Heart right ventricle (tissue), 16 donors: Measurements from ENCODE around the gene PLEKHS1. TPM values are rescaled to one million over a fixed set of nuclear protein-coding genes. Genes with fewer than 3 reads are reported as not detected.

ENCODE experiments used
- ATAC-seq, 8 donors: fragments of 200-7000 bp; cut with Tn5 transposase; one replicate each; pipeline ENCODE4 v1.9.1; 2020; ENCODE audit warnings: mild to moderate bottlenecking in 8 of 8, moderate library complexity in 8 of 8, moderate number of reproducible peaks in 1 of 8
- DNase-seq, 2 donors: peaks; one replicate each; pipeline ENCODE4 v3.0.0-alpha.2; 2020
- H3K27ac ChIP-seq, 10 donors: fragments of 200-600 bp; sonication (generic) in 2 of 10; one replicate each; pipeline versions ENCODE4 v1.5.0 to v1.8.0; 2020 to 2022; ENCODE audit warnings: mild to moderate bottlenecking in 3 of 10
- H3K27me3 ChIP-seq, 7 donors: fragments of 200-600 bp; one replicate each; pipeline ENCODE4 v1.8.0; 2021 to 2022; ENCODE audit warnings: mild to moderate bottlenecking in 2 of 7
- H3K36me3 ChIP-seq, 9 donors: fragments of 200-600 bp; sonication (generic) in 1 of 9; one replicate each; pipeline versions ENCODE4 v1.5.0 to v1.8.0; 2020 to 2022; ENCODE audit warnings: mild to moderate bottlenecking in 2 of 9
- H3K4me1 ChIP-seq, 9 donors: fragments of 200-600 bp; sonication (generic) in 1 of 9; one replicate each; pipeline versions ENCODE4 v1.5.0 to v1.8.0; 2020 to 2022; ENCODE audit warnings: mild to moderate bottlenecking in 4 of 9
- H3K4me3 ChIP-seq, 10 donors: fragments of 200-600 bp; sonication (generic) in 2 of 10; one replicate each; pipeline versions ENCODE4 v1.5.0 to v1.8.0; 2020 to 2022; ENCODE audit warnings: mild to moderate bottlenecking in 7 of 10, moderate library complexity in 2 of 10
- H3K9me3 ChIP-seq, 11 donors: fragments of 200-600 bp in 10 of 11; sonication (generic) in 2 of 11; one replicate each; pipeline versions ENCODE4 v1.5.0 to v1.8.0; 2013 to 2022; ENCODE audit warnings: mild to moderate bottlenecking in 2 of 11, control low read depth in 1 of 11, moderate library complexity in 1 of 11
- CTCF ChIP-seq, 9 donors: fragments of 200-600 bp; sonication (generic) in 2 of 9; IDR thresholded peaks; one replicate each; pipeline versions ENCODE4 v1.5.0 to v1.8.0; 2021 to 2022; ENCODE audit warnings: antibody characterized with exemption in 9 of 9, mild to moderate bottlenecking in 5 of 9, moderate library complexity in 1 of 9
- WGBS, 2 donors: extraction: QIAGEN DNeasy Blood & Tissue Kit; methylation state at CpG; one replicate each; pipeline ENCODE4 v1.1.7; 2013; ENCODE audit warnings: inconsistent platforms in 1 of 2; 5-methylcytosine and 5-hydroxymethylcytosine counted together
- intact Hi-C, 10 donors: fragments of 100-400 bp; cut with DNase I; formaldehyde crosslinking; loops; one replicate each; pipeline versions ENCODE4 v1.11.1 to v1.14.2; 2022
- polyA plus RNA-seq, 2 donors: library from polyadenylated mRNA; stranded (reverse); fragments of 200-250 nt; gene quantifications; one replicate each; pipeline ENCODE4 v1.2.3, GENCODE V29; 2013
- total RNA-seq, 10 donors: library from RNA; stranded (reverse); fragmentation: NEBNext Ultra II Directional in 3 of 10; extraction: Animal tissue kit (Norgen Biotek cat#: 25700) in 3 of 10; gene quantifications; one replicate each; pipeline versions ENCODE4 v1.2.1 to v1.2.4, GENCODE V29; 2021 to 2023
- donor health status: Arrhythmogenic right ventricular cardiomyopathy.
- donor health status: ischemic (EF 13 %, LVEDD 7.1; RV severe dilation, severe dysfunction).
- donor health status: healthy with polysubstance abuse.
- donor health status: DM: no; HTN: yes; CAD: no.
- donor health status: DM: no; HTN: no; CAD: no.
- donor health status: ischemic (EF 25% LVEDD 6.9; RV normal size, moderate dysfunction).
- donor health status: ischemic (EF 25% LVEDD 5.7; RV mildly dilated, moderate dysfunction).
- donor health status: healthy.
- donor health status: DM: yes; HTN: yes; CAD: no.
- donor health status: Ischemic cardiomyopathy.
- donor health status: ischemic (EF 35%, LVEDD 5.7; RV mildly dilated, moderate dysfunction).
- donor health status: nonischemic (EF 11% LVEDD 7.7; RV severe dilation, severe dysfunction).
- donor health status: DM: yes; HTN: yes; CAD: no.
- donor health status: PGD.
- donor health status: ischemic (EF 29% LVEDD 5.4; RV normal size, mild dysfunction).
- donor health status: nonischemic (EF 23%, LVEDD 6.1; RV moderate dilation, normal function).

PLEKHS1 gene
- total and polyA plus RNA-seq, 12 donors: 0.01 TPM; not detected in 11

DNA sequence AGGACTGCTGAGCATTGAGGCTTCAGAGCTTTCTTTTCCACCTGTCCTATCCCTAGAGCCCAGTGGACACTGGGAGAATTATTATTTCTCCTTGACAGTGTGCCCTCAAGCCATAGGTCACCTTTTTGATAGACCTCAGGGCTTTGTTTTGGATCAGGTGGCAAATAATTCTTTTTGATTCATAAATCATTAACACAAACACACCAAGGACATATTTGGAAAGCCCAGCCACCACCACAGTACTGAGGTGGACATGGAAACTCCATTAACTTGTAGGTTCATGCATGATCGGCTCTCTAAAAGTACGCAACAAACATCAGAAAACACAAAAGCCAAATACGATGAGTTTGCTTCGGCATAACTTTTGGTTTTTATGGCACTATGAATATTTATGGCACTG, 17.8 kb upstream of the PLEKHS1 start:
- DNase-seq (no peak), ATAC-seq (no peak)
- WGBS, 2 donors: 96 to 97% methylated on average over 4 of the region's 4 CpGs
- Histone ChIP-seq H3K27me3 (peaks cover 0 to 10% (median 0%) of the 10 kb centered on the region in 7 donors), H3K36me3 (peaks cover 0 to 41% (median 12%) of the 10 kb centered on the region in 9 donors), H3K27ac (no peak overlapping the region), H3K4me3 (no peak overlapping the region), H3K9me3 (peaks cover 0 to 6% (median 0%) of the 10 kb centered on the region in 11 donors), H3K4me1 (no peaks in the 10 kb centered on the region)
- intact Hi-C loops: no loop called here
- no peak for TF ChIP-seq CTCF (IDR thresholded peaks at IDR 0.05)

DNA sequence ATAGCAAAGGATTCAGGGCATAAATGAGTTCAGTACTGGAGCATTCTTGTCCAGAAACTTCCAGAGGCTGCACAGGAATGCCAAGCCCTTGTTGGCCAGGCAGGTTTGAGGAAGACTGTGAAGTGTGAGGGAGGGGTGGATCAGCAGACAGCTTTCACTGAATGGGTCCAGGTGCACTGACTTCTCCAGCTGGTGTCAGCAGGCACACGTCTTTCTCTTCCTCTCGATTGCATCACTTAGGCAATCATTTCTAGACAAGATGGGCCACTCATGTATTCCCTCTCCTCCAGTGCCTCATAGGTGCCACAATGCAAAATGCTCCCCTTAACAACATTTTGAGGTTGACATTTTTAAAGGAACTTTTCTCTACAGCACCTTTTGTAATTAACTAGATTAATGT, 15.6 kb upstream of the PLEKHS1 start:
- WGBS, 2 donors: 24 to 36% methylated on average over 2 of the region's 2 CpGs
- H3K4me1 ChIP-seq: no peaks in the 10 kb centered on the region
- intact Hi-C loops: no loop called here
- no peaks in the 10 kb centered on the region for H3K9me3 ChIP-seq
- DNase-seq (no peak), ATAC-seq (no peak)
- H3K27ac ChIP-seq: no peak overlapping the region
- H3K27me3 ChIP-seq: peaks cover 0 to 12% (median 4%) of the 10 kb centered on the region in 7 donors
- peaks cover 0 to 18% (median 0%) of the 10 kb centered on the region in 9 donors for H3K36me3 ChIP-seq
- TF ChIP-seq CTCF (IDR thresholded peaks at IDR 0.05): no peak
- no peak overlapping the region for H3K4me3 ChIP-seq

DNA sequence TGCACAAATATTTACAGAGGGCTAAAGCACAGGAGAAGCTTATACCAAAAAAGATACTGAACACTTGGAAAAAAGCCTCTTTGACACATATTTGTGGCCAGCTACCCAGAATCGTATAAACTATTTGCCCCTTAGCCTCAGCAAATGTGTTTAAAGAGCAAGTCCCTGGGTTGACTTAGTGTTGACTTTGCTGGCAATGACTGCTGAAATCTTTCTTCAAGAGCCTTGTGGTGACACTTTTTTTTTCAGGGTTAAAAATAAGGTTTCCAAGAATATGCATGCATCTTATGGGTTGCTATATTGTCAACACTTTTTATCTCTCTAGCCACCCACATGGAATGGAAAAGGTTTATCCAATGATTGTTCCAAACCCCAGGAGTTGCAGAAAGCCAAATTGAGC, 14.9 kb upstream of the PLEKHS1 start:
- intact Hi-C loops: no loop called here
- TF ChIP-seq CTCF (IDR thresholded peaks at IDR 0.05): no peak
- 39 to 45% methylated on average over 1 of the region's 1 CpG for WGBS, 2 donors
- peaks cover 0 to 12% (median 4%) of the 10 kb centered on the region in 7 donors for H3K27me3 ChIP-seq
- no peak for ATAC-seq
- peaks cover 0 to 12% (median 0%) of the 10 kb centered on the region in 9 donors for H3K36me3 ChIP-seq
- no peak overlapping the region for H3K4me3 ChIP-seq
- no peaks in the 10 kb centered on the region for H3K9me3 ChIP-seq
- DNase-seq: no peak
- H3K4me1 ChIP-seq: no peaks in the 10 kb centered on the region
- H3K27ac ChIP-seq: no peak overlapping the region

GRCh38 chr10:113739031-113739430, 12.5 kb upstream of the PLEKHS1 start:
- no peak overlapping the region for H3K27ac ChIP-seq
- ATAC-seq: no peak
- intact Hi-C loops: no loop called here
- no peaks in the 10 kb centered on the region for H3K4me1 ChIP-seq
- no peaks in the 10 kb centered on the region for H3K9me3 ChIP-seq
- H3K4me3 ChIP-seq: no peak overlapping the region
- H3K36me3 ChIP-seq: no peaks in the 10 kb centered on the region
- TF ChIP-seq CTCF (IDR thresholded peaks at IDR 0.05): no peak
- H3K27me3 ChIP-seq: peaks cover 0 to 27% (median 4%) of the 10 kb centered on the region in 7 donors
- DNase-seq: no peak
- 79 to 83% methylated on average over 4 of the region's 4 CpGs for WGBS, 2 donors
